ENCODE results near the gene MATN4.

MATN4 gene

DNA sequence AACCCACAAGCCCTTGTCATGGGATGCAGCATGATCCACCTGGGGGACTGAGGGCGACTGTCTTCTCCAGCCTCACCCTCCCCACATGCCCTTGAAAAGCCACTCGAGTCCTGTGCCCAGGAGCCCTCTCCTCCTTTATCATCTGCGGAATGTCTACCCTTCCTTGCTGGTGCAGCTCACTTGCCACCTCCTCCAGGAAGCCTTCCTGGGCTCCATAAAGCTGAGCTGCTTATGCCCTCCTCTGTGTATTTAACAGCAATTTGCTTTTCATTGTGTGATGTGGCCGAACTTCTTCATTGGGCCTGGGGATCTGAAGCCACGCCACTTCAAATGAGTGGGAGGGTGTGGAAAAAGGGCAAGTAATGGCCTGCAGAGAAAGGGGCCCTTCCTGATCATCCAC lies 19.2 kb downstream of the MATN4 start:
- peaks cover 18 to 27% of the 10 kb centered on the region in 2 experiments for H3K27me3 ChIP-seq (ENCODE audit: control insufficient read depth in 1 of 2, insufficient read depth in 1 of 2, low read length in 2 of 2)
- H2BK120ac ChIP-seq (ENCODE audit: low read depth, low read length) = no peak overlapping the region
- H2AFZ ChIP-seq (ENCODE audit: low read depth, low read length) = no peak overlapping the region
- H3K4me2 ChIP-seq (ENCODE audit: low read length, poor library complexity, severe bottlenecking) = no peak overlapping the region
- H3K9me3 ChIP-seq (ENCODE audit: control insufficient read depth, low read length) = no peaks in the 10 kb centered on the region
- no peak overlapping the region for H3K18ac ChIP-seq (ENCODE audit: low read depth in 1 of 2, low read length in 2 of 2)
- no peak overlapping the region for H2BK12ac ChIP-seq (ENCODE audit: low read length in 2 of 2)
- H2AK5ac ChIP-seq (ENCODE audit: low read length, severe bottlenecking) = no peak overlapping the region
- no peak overlapping the region for H3K23ac ChIP-seq (ENCODE audit: low read length in 2 of 2)
- no peak overlapping the region for H3K4ac ChIP-seq (ENCODE audit: low read depth in 1 of 2, low read length in 2 of 2)
- DNase-seq = no peak
- no peak overlapping the region for H3K14ac ChIP-seq (ENCODE audit: low read length in 2 of 2)
- no peaks in the 10 kb centered on the region for H3K36me3 ChIP-seq (ENCODE audit: control insufficient read depth in 1 of 2, insufficient read depth in 2 of 2, low read depth in 1 of 2, low read length in 2 of 2)
- no peak overlapping the region for H3K27ac ChIP-seq (ENCODE audit: low read length, poor library complexity, severe bottlenecking)
- no peaks in the 10 kb centered on the region for H3K79me1 ChIP-seq (replicated peaks; ENCODE audit: low read length, poor library complexity, severe bottlenecking)
- no peak overlapping the region for H4K91ac ChIP-seq (ENCODE audit: low read length)
- H4K8ac ChIP-seq (ENCODE audit: low read length) = no peak overlapping the region
- peaks cover 8% of the 10 kb centered on the region for H3K4me1 ChIP-seq (ENCODE audit: control insufficient read depth, insufficient read depth, low read depth, low read length)
- no peak overlapping the region for H2BK5ac ChIP-seq (ENCODE audit: low read depth, low read length, poor library complexity, severe bottlenecking)
- no peak overlapping the region for H2BK15ac ChIP-seq (ENCODE audit: low read depth, poor library complexity, severe bottlenecking)
- no peak overlapping the region for H3K4me3 ChIP-seq (ENCODE audit: insufficient read depth in 1 of 2, low read depth in 1 of 2, low read length in 2 of 2)
- 94% methylated on average over 5 of the region's 5 CpGs for WGBS
- no peak overlapping the region for H3K9ac ChIP-seq (ENCODE audit: low read length)

- Histone ChIP-seq H3K9ac (ENCODE audit: low read length) (no peak overlapping the region), H3K14ac (ENCODE audit: low read length in 2 of 2) (no peak overlapping the region), H3K4me3 (ENCODE audit: insufficient read depth in 1 of 2, low read depth in 1 of 2, low read length in 2 of 2) (no peak overlapping the region), H2BK5ac (ENCODE audit: low read depth, low read length, poor library complexity, severe bottlenecking) (no peak overlapping the region), H4K8ac (ENCODE audit: low read length) (no peak overlapping the region), H3K9me3 (ENCODE audit: control insufficient read depth, low read length) (no peaks in the 10 kb centered on the region), H3K4ac (ENCODE audit: low read depth in 1 of 2, low read length in 2 of 2) (no peak overlapping the region), H3K79me1 (replicated peaks; ENCODE audit: low read length, poor library complexity, severe bottlenecking) (no peaks in the 10 kb centered on the region), H4K91ac (ENCODE audit: low read length) (no peak overlapping the region), H2AK5ac (ENCODE audit: low read length, severe bottlenecking) (no peak overlapping the region), H2BK15ac (ENCODE audit: low read depth, poor library complexity, severe bottlenecking) (no peak overlapping the region), H2AFZ (ENCODE audit: low read depth, low read length) (no peak overlapping the region), H3K4me1 (ENCODE audit: control insufficient read depth, insufficient read depth, low read depth, low read length) (peaks cover 5% of the 10 kb centered on the region), H3K36me3 (ENCODE audit: control insufficient read depth in 1 of 2, insufficient read depth in 2 of 2, low read depth in 1 of 2, low read length in 2 of 2) (no peaks in the 10 kb centered on the region), H3K18ac (ENCODE audit: low read depth in 1 of 2, low read length in 2 of 2) (no peak overlapping the region), H3K4me2 (ENCODE audit: low read length, poor library complexity, severe bottlenecking) (no peak overlapping the region), H2BK120ac (ENCODE audit: low read depth, low read length) (no peak overlapping the region), H2BK12ac (ENCODE audit: low read length in 2 of 2) (no peak overlapping the region), H3K27ac (ENCODE audit: low read length, poor library complexity, severe bottlenecking) (no peak overlapping the region), H3K27me3 (ENCODE audit: control insufficient read depth in 1 of 2, insufficient read depth in 1 of 2, low read length in 2 of 2) (peaks cover 22 to 27% of the 10 kb centered on the region in 2 experiments), H3K23ac (ENCODE audit: low read length in 2 of 2) (no peak overlapping the region)
- DNase-seq = no peak
- 89% methylated on average over 4 of the region's 4 CpGs for WGBS
These were observed 19.7 kb downstream of the MATN4 start for GRCh38 chr20:45288376-45288775.

DNA sequence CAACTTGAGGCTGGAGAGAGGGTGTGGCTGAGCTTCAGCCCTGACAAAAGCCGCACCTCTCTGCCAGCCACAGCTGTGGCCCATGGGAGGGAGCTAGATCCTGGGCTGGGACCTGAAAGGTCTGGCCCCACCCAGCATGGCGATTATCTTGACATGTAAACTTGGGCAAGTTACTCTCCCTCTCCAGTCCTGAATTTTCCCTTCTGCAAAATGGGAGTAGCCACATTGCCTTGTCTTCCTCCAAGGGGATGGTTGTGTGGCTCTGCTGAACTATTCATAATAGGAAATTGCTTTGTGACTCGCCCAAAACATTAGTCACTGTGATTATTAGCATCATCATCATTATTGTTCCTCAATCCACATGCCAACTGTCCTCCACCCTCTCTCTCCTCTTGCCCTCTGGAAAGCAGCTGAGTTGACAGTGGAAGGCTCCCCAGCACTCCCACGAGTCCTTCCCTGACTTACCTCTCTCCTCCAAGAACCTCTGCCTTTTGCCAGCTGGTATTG lies 24.5 kb downstream of the MATN4 start:
- H2AK5ac ChIP-seq (ENCODE audit: low read length, severe bottlenecking) = no peak overlapping the region
- WGBS = 54% methylated on average over 4 of the region's 4 CpGs
- no peak overlapping the region for H4K8ac ChIP-seq (ENCODE audit: low read length)
- no peak overlapping the region for H2AFZ ChIP-seq (ENCODE audit: low read depth, low read length)
- no peak overlapping the region for H2BK120ac ChIP-seq (ENCODE audit: low read depth, low read length)
- no peak overlapping the region for H3K4ac ChIP-seq (ENCODE audit: low read depth in 1 of 2, low read length in 2 of 2)
- no peaks in the 10 kb centered on the region for H3K4me1 ChIP-seq (ENCODE audit: control insufficient read depth, insufficient read depth, low read depth, low read length)
- H2BK12ac ChIP-seq (ENCODE audit: low read length in 2 of 2) = no peak overlapping the region
- no peak overlapping the region for H3K4me3 ChIP-seq (ENCODE audit: insufficient read depth in 1 of 2, low read depth in 1 of 2, low read length in 2 of 2)
- H3K9ac ChIP-seq (ENCODE audit: low read length) = no peak overlapping the region
- DNase-seq = no peak
- no peak overlapping the region for H2BK15ac ChIP-seq (ENCODE audit: low read depth, poor library complexity, severe bottlenecking)
- H3K9me3 ChIP-seq (ENCODE audit: control insufficient read depth, low read length) = no peaks in the 10 kb centered on the region
- no peaks in the 10 kb centered on the region for H3K36me3 ChIP-seq (ENCODE audit: control insufficient read depth in 1 of 2, insufficient read depth in 2 of 2, low read depth in 1 of 2, low read length in 2 of 2)
- peaks cover 10 to 39% of the 10 kb centered on the region in 2 experiments for H3K27me3 ChIP-seq (ENCODE audit: control insufficient read depth in 1 of 2, insufficient read depth in 1 of 2, low read length in 2 of 2)
- no peak overlapping the region for H3K23ac ChIP-seq (ENCODE audit: low read length in 2 of 2)
- H3K18ac ChIP-seq (ENCODE audit: low read depth in 1 of 2, low read length in 2 of 2) = no peak overlapping the region
- no peaks in the 10 kb centered on the region for H3K79me1 ChIP-seq (replicated peaks; ENCODE audit: low read length, poor library complexity, severe bottlenecking)
- no peak overlapping the region for H2BK5ac ChIP-seq (ENCODE audit: low read depth, low read length, poor library complexity, severe bottlenecking)
- H4K91ac ChIP-seq (ENCODE audit: low read length) = no peak overlapping the region
- no peak overlapping the region for H3K14ac ChIP-seq (ENCODE audit: low read length in 2 of 2)
- H3K27ac ChIP-seq (ENCODE audit: low read length, poor library complexity, severe bottlenecking) = no peak overlapping the region
- H3K4me2 ChIP-seq (ENCODE audit: low read length, poor library complexity, severe bottlenecking) = no peak overlapping the region

DNA sequence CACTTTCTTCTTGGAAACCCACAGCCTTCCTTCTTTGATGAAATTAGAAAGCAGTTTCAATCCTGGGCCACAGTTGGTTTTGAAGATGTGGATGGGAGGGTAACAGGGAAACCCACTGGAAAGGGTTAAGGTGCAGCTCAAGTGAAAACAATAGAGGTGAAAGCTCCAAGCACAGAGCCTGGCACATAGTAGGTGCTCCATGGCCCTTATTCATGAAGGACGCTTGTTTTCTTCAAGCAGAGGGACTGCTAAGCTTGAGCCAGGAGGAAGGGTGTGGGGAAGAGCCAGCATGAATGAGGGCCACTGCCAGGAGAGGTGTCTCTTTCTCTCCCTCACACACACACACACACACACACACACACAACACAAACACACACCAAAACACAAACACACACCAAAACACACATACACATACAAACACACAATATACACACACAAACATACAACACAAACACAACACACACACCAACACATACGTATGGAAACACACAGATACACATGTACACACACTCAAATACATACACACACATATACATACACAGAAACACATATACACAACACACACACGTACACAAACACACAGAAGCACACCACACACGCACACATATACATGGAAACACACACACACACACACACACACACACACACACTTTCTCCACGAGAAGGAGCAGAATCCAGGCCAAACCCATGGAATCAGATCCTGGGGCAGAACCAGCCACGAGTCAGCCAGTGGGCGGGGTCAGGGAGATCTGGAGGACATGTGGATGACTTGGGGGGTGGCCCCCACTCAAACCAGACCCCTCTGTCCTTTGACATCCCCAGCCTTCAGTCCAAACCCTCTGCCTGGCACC lies 25.2 kb downstream of the MATN4 start:
- Histone ChIP-seq H3K79me1 (replicated peaks; ENCODE audit: low read length, poor library complexity, severe bottlenecking) (no peaks in the 10 kb centered on the region), H2BK5ac (ENCODE audit: low read depth, low read length, poor library complexity, severe bottlenecking) (no peak overlapping the region), H2AK5ac (ENCODE audit: low read length, severe bottlenecking) (no peak overlapping the region), H3K4me3 (ENCODE audit: insufficient read depth in 1 of 2, low read depth in 1 of 2, low read length in 2 of 2) (no peak overlapping the region), H3K4ac (ENCODE audit: low read depth in 1 of 2, low read length in 2 of 2) (no peak overlapping the region), H4K8ac (ENCODE audit: low read length) (no peak overlapping the region), H3K27ac (ENCODE audit: low read length, poor library complexity, severe bottlenecking) (no peak overlapping the region), H3K23ac (ENCODE audit: low read length in 2 of 2) (no peak overlapping the region), H3K4me2 (ENCODE audit: low read length, poor library complexity, severe bottlenecking) (no peak overlapping the region), H2BK12ac (ENCODE audit: low read length in 2 of 2) (no peak overlapping the region), H2BK120ac (ENCODE audit: low read depth, low read length) (no peak overlapping the region), H2AFZ (ENCODE audit: low read depth, low read length) (no peak overlapping the region), H3K9ac (ENCODE audit: low read length) (no peak overlapping the region), H3K27me3 (ENCODE audit: control insufficient read depth in 1 of 2, insufficient read depth in 1 of 2, low read length in 2 of 2) (peaks cover 6 to 33% of the 10 kb centered on the region in 2 experiments), H3K18ac (ENCODE audit: low read depth in 1 of 2, low read length in 2 of 2) (no peak overlapping the region), H3K4me1 (ENCODE audit: control insufficient read depth, insufficient read depth, low read depth, low read length) (no peaks in the 10 kb centered on the region), H4K91ac (ENCODE audit: low read length) (no peak overlapping the region), H3K14ac (ENCODE audit: low read length in 2 of 2) (no peak overlapping the region), H3K36me3 (ENCODE audit: control insufficient read depth in 1 of 2, insufficient read depth in 2 of 2, low read depth in 1 of 2, low read length in 2 of 2) (no peaks in the 10 kb centered on the region), H3K9me3 (ENCODE audit: control insufficient read depth, low read length) (no peaks in the 10 kb centered on the region), H2BK15ac (ENCODE audit: low read depth, poor library complexity, severe bottlenecking) (no peak overlapping the region)
- WGBS = 59% methylated on average over 5 of the region's 7 CpGs
- no peak for DNase-seq

Data from mesenchymal stem cell (in vitro differentiated cells and primary cell).